Thyroid gland (tissue), 4 donors: ENCODE results near the gene CARNS1. TPM values are rescaled to one million over a fixed set of nuclear protein-coding genes. Genes with fewer than 3 reads are reported as not detected.
A peak's percentile ranks its signal among the peaks of the same experiment; 100 is the strongest.
"Not testable (repeated sequence)": the region's sequence is repeated elsewhere in the genome, so short reads cannot be mapped to it uniquely, and the experiment has no call there.

Source experiments
- DNase-seq, 2 donors: peaks; one replicate each; pipeline ENCODE4 v3.0.0-alpha.2; 2019
- H3K27ac ChIP-seq, 3 donors: fragments of 200-600 bp; sonication (generic); 1 replicate in 2 of 3; 2 replicates in 1 of 3; pipeline ENCODE4 v1.5.1; 2016 to 2019; ENCODE audit warnings: mild to moderate bottlenecking in 1 of 3, moderate library complexity in 1 of 3
- H3K27me3 ChIP-seq: fragments of 200-600 bp; sonication (generic); one replicate; pipeline ENCODE4 v1.5.1; 2019
- H3K36me3 ChIP-seq, 2 donors: fragments of 200-600 bp; sonication (generic); one replicate each; pipeline ENCODE4 v1.5.1; 2016 to 2019
- H3K4me1 ChIP-seq, 2 donors: fragments of 200-600 bp; sonication (generic); one replicate each; pipeline ENCODE4 v1.5.1; 2017 to 2019
- H3K4me3 ChIP-seq, 3 donors: fragments of 200-600 bp; sonication (generic); replicated peaks in 1 of 3; 1 replicate in 2 of 3; 2 replicates in 1 of 3; pipeline ENCODE4 v1.5.1; 2016; ENCODE audit warnings: mild to moderate bottlenecking in 1 of 3
- H3K9me3 ChIP-seq: fragments of 200-600 bp; sonication (generic); one replicate; pipeline ENCODE4 v1.5.1; 2017
- POLR2A ChIP-seq, 2 donors: fragments of 450-650 bp; IDR thresholded peaks; one replicate each; pipeline ENCODE4 v1.6.1; 2017; ENCODE audit warnings: antibody characterized with exemption in 2 of 2, mild to moderate bottlenecking in 2 of 2, moderate library complexity in 1 of 2
- WGBS, 2 donors: methylation state at CpG; one replicate each; pipeline ENCODE4 v1.1.5; 2017; 5-methylcytosine and 5-hydroxymethylcytosine counted together
- intact Hi-C: fragments of 100-400 bp; cut with DNase I; formaldehyde crosslinking; loops from one replicate; pipeline ENCODE4 v1.15.1; 2023
- total RNA-seq, 4 donors: library from RNA; depleted of rRNA; stranded (reverse); fragments of >200 nt; gene quantifications; one replicate each; pipeline ENCODE4 v1.2.3, GENCODE V29; 2016
- TF ChIP-seq, protein P1 (sequence below), 6 experiments: fragments of 200-600 bp in 3 of 6; fragments of 450-650 bp in 3 of 6; sonication (generic) in 3 of 6; IDR thresholded peaks; one replicate each; pipeline ENCODE4 v1.5.1; 2016 to 2019; ENCODE audit warnings: antibody characterized with exemption in 6 of 6, mild to moderate bottlenecking in 2 of 6, inconsistent platforms in 1 of 6, moderate library complexity in 1 of 6

Gene CARNS1
- total RNA-seq, 4 donors from 2014 or later, result 3.8 to 9.8 (median 5.9) TPM

DNA sequence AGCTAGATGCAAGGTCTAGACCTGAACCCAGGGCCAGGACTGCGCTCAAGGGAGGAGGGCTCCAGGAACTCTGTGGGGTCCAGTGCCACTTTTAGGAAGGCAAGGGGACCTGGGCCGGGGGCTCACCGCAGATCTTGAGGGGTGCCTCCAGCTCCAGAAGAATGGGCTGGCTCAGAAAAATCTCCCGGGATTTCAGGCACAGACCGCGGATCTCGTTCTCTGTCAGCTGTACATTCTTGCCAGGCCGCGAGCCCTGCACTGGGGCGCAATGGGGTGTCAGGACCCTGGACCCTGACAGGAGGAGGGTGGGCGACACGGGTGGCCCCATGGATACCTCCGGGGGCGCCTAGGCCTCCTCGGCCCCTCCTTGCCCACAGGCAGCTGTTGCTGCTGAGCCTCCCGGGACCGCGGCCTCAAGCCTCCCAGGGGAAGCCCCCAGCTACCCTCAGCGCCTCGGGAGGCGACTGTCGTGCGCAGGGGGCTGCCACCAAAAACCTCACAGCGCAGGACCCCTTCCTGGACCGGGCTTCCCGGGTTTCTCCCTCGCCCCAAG is 14.5 kb upstream of the CARNS1 start:
- no peak for TF ChIP-seq POLR2A (IDR thresholded peaks at IDR 0.05)
- TF ChIP-seq, protein P1, sequence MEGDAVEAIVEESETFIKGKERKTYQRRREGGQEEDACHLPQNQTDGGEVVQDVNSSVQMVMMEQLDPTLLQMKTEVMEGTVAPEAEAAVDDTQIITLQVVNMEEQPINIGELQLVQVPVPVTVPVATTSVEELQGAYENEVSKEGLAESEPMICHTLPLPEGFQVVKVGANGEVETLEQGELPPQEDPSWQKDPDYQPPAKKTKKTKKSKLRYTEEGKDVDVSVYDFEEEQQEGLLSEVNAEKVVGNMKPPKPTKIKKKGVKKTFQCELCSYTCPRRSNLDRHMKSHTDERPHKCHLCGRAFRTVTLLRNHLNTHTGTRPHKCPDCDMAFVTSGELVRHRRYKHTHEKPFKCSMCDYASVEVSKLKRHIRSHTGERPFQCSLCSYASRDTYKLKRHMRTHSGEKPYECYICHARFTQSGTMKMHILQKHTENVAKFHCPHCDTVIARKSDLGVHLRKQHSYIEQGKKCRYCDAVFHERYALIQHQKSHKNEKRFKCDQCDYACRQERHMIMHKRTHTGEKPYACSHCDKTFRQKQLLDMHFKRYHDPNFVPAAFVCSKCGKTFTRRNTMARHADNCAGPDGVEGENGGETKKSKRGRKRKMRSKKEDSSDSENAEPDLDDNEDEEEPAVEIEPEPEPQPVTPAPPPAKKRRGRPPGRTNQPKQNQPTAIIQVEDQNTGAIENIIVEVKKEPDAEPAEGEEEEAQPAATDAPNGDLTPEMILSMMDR (IDR thresholded peaks at IDR 0.05), result no peak
- intact Hi-C loops, result no loop called here
- peak overlapping the region; percentile 33 to 95 (median 63) for H3K4me3 ChIP-seq
- H3K4me1 ChIP-seq, result peaks cover 37 to 54% of the 10 kb centered on the region in 2 donors
- no peaks in the 10 kb centered on the region for H3K9me3 ChIP-seq
- H3K36me3 ChIP-seq, result peaks cover 24 to 25% of the 10 kb centered on the region in 2 donors
- H3K27me3 ChIP-seq, result no peaks in the 10 kb centered on the region
- peak in 1 of 2 donors; percentile 30 for DNase-seq
- peak overlapping the region; percentile 75 to 89 (median 85) for H3K27ac ChIP-seq
- WGBS, 2 donors, result 12% methylated on average over 7 of the region's 27 CpGs; no CpG with 5 or more reads in 1 of the 2 donors

DNA sequence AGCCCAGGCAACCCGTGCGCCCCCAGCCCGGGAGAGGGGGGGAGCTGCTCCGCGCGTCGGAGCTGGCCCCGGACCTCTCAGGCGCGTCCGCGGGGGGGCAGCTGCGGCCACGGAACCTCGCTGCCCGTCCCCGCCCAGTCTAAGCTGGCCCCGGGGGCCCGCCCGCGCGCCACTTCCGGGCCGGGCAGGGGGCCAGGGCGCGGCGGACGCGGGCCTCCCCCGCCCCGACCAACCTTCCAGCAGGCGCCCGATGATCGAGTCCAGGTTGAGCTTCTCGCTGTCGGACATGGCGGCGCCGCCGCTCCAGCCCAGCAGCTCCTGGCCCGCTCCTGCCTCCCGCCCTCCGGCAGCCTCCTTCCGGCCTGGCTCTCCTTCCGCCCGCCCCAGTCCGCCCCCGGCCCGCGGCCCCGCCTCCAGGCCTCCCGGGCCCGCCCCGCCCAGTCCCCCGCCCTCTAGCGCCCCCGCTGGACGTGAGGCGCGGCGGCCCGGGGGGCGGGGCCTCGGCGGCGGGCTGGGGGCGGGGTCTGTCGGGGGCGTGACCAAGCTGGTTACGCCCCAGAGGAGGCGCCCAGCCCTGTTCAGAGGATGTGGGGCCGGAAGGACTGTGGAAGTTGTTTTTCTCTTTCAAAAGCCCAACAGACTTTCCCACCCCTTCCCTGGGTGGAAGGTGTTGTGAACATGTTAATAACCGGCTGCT is 13.8 kb upstream of the CARNS1 start, which contains the start of gene PPP1CA:
PPP1CA (minus strand) TSS at position 364 of the 697 bp plus-strand sequence; CDS start at position 288, 76 bp downstream.
- peaks cover 24 to 25% of the 10 kb centered on the region in 2 donors for H3K36me3 ChIP-seq
- intact Hi-C loops, result no loop called here
- H3K27ac ChIP-seq, result peak within 1 kb of the TSS; percentile 81 to 89 (median 85)
- no peaks in the 10 kb centered on the region for H3K9me3 ChIP-seq
- H3K4me3 ChIP-seq, result peak within 1 kb of the TSS; percentile 33 to 95 (median 63)
- TF ChIP-seq, protein P1 (IDR thresholded peaks at IDR 0.05), result peak in 3 of 6 experiments; percentile 25 to 82 (median 34)
- peak in 1 of 2 donors; percentile 75 for TF ChIP-seq POLR2A (IDR thresholded peaks at IDR 0.05)
- DNase-seq, result peak; percentile 89 to 90
- 0% methylated on average over 2 to 6 of the region's 73 CpGs for WGBS, 2 donors
- peaks cover 37 to 59% of the 10 kb centered on the region in 2 donors for H3K4me1 ChIP-seq
- H3K27me3 ChIP-seq, result no peaks in the 10 kb centered on the region

DNA sequence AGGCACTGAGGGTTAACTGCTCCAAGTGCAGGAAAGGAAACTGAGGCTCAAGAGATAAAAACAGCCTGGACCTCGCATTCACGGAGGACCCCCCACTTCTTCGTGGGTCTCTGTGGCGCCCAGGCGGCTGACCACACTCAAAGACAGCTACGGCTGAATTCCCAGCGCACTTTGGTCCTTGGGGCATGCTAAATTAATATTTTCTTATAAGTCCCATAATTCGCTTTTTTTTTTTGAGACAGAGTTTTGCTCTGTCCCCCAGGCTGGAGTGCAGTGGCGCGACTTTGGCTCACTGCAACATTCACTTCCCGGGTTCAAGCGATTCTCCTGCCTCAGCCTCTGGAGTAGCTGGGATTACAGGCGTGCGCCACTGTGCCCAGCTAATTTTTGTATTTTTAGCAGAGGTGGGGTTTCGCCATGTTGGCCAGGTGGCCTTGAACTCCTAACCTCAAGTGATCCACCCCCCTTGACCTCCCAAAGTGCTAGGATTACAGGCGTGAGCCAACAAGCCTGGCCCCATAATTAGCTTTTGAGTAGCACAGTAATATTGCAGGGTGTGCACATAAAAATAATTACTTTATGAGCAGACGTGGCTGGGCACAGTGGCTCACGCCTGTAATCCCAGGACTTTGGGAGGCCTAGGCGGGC is 13.2 kb upstream of the CARNS1 start:
- DNase-seq, intact Hi-C loops, H3K9me3 ChIP-seq, H3K27me3 ChIP-seq: not testable (repeated sequence)
- peaks cover 37 to 59% of the 10 kb centered on the region in 2 donors for H3K4me1 ChIP-seq
- peak overlapping the region in 1 of 3 donors; percentile 9 for H3K4me3 ChIP-seq
- peak overlapping the region; percentile 24 to 85 (median 81) for H3K27ac ChIP-seq
- H3K36me3 ChIP-seq, result peaks cover 21 to 24% of the 10 kb centered on the region in 2 donors
- 60 to 62% methylated on average over 19 of the region's 19 CpGs for WGBS, 2 donors

DNA sequence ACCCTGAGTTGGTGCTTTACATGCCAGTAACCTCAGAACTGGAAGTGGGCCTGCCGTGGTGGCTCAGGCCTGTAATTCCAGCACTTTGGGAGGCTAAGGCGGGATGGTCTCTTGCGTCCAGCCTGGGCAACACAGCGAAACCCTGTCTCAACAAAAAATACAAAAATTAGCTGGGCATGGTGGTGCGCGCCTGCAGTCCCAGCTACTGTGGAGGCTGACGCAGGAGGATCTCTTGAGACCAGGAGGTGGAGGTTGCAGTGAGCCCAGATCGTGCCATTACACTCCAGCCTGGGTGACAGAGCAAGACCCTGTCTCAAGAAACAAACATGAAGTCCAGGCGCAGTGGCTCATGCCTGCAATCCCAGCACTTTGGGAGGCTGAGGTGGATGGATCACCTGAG is 12.4 kb upstream of the CARNS1 start:
- H3K4me3 ChIP-seq, DNase-seq, H3K27me3 ChIP-seq, intact Hi-C loops, H3K9me3 ChIP-seq: not testable (repeated sequence)
- 79 to 83% methylated on average over 9 of the region's 9 CpGs for WGBS, 2 donors
- Histone ChIP-seq H3K36me3 (peaks cover 14 to 16% of the 10 kb centered on the region in 2 donors), H3K27ac (peak overlapping the region; percentile 40 to 79 (median 59)), H3K4me1 (peaks cover 37 to 59% of the 10 kb centered on the region in 2 donors)

DNA sequence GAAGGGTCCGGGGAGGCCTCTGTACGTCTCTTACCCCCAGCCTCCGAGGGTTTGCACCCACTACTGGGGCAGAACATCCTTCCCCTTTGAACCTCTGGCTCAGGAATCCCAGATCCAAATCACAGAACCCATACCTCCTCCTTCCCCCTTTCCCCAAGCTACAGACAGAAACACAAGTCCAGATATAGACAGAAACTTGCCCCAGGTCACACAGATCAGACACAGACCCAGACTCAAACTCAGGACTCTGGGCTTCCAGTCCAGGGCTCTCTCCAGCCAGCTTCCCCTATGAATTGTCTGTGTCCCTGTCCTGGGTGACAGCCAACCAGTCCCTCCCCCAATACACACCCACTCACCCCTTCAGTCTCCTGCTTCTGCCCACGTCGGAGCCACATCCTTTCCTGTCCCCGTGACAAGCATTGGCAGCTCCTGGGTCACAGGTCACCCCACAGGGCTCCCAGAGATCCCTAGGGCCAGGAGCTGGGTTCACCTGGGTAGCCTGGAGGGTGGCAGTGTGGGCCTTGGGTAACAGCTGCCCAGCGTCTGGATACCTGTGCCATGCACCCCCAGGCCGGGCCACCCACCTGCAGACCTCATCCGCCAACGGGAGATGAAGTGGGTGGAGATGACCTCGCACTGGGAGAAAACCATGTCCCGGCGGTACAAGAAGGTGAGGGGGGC is 10.8 kb upstream of the CARNS1 start:
- H3K27ac ChIP-seq, result peak overlapping the region in 2 of 3 donors; percentile 75 to 79
- peaks cover 37 to 57% of the 10 kb centered on the region in 2 donors for H3K4me1 ChIP-seq
- intact Hi-C loops, result no loop called here
- no peaks in the 10 kb centered on the region for H3K9me3 ChIP-seq
- DNase-seq, result peak in 1 of 2 donors; percentile 34
- H3K27me3 ChIP-seq, result no peaks in the 10 kb centered on the region
- H3K4me3 ChIP-seq, result no peak overlapping the region
- H3K36me3 ChIP-seq, result peaks cover 0 to under 1% of the 10 kb centered on the region in 2 donors
- WGBS, 2 donors, result 64 to 72% methylated on average over 10 to 13 of the region's 13 CpGs
- no peak for TF ChIP-seq POLR2A (IDR thresholded peaks at IDR 0.05)
- TF ChIP-seq, protein P1 (IDR thresholded peaks at IDR 0.05), result no peak
